Measurements from ENCODE around the gene AVL9.

DNA sequence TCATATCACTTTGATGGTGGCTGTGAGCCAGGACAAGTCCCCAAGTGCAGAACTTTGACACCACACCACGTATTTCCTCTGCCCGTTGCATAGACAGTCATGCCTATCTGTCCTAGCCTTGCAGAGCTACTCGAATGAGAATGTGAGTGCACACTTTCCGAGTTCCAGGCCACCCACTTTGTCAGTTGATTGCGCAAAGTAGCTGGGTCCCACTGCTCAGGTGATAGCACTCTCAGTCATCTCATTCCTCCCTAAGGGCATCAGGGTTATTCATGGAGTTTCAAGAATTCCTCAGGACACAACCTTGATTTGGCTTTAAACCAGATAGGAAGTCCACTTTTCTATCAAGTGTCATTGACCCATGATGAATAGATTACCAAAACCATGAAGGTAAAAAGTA, 24.4 kb upstream of the AVL9 start:
- TF ChIP-seq, protein P1, sequence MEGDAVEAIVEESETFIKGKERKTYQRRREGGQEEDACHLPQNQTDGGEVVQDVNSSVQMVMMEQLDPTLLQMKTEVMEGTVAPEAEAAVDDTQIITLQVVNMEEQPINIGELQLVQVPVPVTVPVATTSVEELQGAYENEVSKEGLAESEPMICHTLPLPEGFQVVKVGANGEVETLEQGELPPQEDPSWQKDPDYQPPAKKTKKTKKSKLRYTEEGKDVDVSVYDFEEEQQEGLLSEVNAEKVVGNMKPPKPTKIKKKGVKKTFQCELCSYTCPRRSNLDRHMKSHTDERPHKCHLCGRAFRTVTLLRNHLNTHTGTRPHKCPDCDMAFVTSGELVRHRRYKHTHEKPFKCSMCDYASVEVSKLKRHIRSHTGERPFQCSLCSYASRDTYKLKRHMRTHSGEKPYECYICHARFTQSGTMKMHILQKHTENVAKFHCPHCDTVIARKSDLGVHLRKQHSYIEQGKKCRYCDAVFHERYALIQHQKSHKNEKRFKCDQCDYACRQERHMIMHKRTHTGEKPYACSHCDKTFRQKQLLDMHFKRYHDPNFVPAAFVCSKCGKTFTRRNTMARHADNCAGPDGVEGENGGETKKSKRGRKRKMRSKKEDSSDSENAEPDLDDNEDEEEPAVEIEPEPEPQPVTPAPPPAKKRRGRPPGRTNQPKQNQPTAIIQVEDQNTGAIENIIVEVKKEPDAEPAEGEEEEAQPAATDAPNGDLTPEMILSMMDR (IDR thresholded peaks at IDR 0.05), result no peak
- TF ChIP-seq POLR2A (IDR thresholded peaks at IDR 0.05), result no peak

Data from vagina (tissue), 2 donors.